Gastrocnemius medialis (tissue), 4 donors: Measurements from ENCODE around the gene TAGLN2.

ENCODE experiments used
- CTCF ChIP-seq, 5 experiments: fragments of 450-650 bp in 3 of 5; fragments of 200-600 bp in 2 of 5; sonication (generic) in 2 of 5; IDR thresholded peaks in 4 of 5; conservative IDR thresholded peaks in 1 of 5; 1 replicate in 4 of 5; 2 replicates in 1 of 5; pipeline ENCODE4 v1.5.1; 2016 to 2019; ENCODE audit warnings: antibody characterized with exemption in 5 of 5, mild to moderate bottlenecking in 3 of 5, moderate library complexity in 3 of 5
- POLR2A ChIP-seq, 2 donors: fragments of 450-650 bp; IDR thresholded peaks; one replicate each; pipeline ENCODE4 v1.6.1; 2017; ENCODE audit warnings: antibody characterized with exemption in 2 of 2, mild to moderate bottlenecking in 2 of 2, moderate library complexity in 2 of 2

GRCh38 chr1:159918352-159919200 lies 6.7 kb downstream of the TAGLN2 start:
- TF ChIP-seq CTCF (IDR thresholded peaks at IDR 0.05 in 4 of 5, conservative IDR thresholded peaks at IDR 0.05 in 1 of 5) (no peak), POLR2A (IDR thresholded peaks at IDR 0.05) (no peak)
